ENCODE results near the gene STUM.

Gene STUM

DNA sequence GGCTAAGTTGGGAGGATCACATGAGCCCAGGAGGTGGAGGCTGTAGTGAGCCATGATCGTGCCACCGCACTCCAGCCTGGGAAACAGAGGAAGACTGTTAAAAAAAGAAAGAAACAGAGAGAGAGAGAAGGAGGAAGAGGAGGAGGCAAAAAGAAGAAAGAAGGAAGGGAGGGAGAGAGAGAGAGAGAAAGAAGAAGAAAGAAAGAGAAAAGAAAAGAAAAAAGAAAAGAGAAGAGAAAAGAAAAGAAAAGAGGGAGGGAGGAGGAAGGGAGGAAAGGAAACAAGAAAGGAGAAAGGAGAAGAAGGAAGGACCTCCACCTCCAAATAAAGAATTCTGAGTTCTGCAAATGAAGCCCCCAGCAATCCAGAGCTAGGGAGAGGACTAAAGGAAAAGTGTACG lies 82.0 kb downstream of the STUM start:
- CTCF ChIA-PET = interaction anchor here (0.7 to 1.4 kb wide), 2 partner anchors 191 to 555 kb away, joined by 3 to 6 read pairs; no protein-coding TSS in a partner anchor
- no peak for TF ChIP-seq ARNT (IDR thresholded peaks at IDR 0.05)
- TF ChIP-seq, protein P1, sequence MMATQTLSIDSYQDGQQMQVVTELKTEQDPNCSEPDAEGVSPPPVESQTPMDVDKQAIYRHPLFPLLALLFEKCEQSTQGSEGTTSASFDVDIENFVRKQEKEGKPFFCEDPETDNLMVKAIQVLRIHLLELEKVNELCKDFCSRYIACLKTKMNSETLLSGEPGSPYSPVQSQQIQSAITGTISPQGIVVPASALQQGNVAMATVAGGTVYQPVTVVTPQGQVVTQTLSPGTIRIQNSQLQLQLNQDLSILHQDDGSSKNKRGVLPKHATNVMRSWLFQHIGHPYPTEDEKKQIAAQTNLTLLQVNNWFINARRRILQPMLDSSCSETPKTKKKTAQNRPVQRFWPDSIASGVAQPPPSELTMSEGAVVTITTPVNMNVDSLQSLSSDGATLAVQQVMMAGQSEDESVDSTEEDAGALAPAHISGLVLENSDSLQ (IDR thresholded peaks at IDR 0.05) = no peak
- no peak for TF ChIP-seq SUZ12 (IDR thresholded peaks at IDR 0.05)
- TF ChIP-seq ELF4 (IDR thresholded peaks at IDR 0.05) = no peak
- TF ChIP-seq HDGF (IDR thresholded peaks at IDR 0.05; ENCODE audit: borderline replicate concordance) = no peak
- no peak for DNase-seq (ENCODE audit: extremely low spot score)
- POLR2A ChIA-PET = no interaction called here

DNA sequence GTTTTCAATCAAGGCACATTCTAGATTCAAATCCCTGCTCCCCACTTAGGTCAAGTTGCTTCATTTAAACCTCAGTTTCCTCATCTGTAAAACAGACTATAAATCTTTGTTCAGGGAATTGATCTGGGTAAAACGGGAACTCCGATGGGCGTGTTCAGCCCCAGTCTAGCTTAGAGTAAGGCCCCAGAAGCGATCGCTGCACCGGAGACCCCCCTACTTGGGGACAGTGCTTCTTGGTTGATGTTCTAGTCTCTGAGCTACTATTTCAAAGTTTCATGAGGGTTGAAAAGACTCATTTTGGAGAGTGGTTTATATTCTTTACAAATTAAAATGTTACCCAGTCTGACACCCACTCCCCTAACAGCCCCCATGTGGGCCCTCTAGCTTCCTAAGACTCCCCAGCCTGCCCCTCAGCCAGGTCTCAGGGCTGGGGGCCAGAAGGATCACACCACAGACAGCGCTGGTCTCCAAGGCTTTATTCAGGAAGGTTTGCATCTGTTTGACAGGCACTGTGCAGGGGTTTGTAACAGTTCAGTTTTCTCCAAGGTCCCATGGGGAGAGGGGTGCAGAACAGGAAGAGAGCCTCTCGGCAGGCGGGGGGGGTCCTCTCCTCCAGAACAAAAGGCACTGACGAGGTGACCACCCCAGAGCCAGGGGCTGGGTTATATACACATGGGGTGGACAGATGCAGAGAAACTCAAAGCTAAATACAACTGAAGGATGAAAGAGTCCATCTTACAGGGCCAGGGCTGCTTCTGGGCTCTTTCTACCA lies 82.9 kb downstream of the STUM start:
- ChIA-PET CTCF (interaction anchor here (0.7 to 1.4 kb wide), 2 partner anchors 190 to 554 kb away, joined by 3 to 6 read pairs; no protein-coding TSS in a partner anchor), POLR2A (no interaction called here)

DNA sequence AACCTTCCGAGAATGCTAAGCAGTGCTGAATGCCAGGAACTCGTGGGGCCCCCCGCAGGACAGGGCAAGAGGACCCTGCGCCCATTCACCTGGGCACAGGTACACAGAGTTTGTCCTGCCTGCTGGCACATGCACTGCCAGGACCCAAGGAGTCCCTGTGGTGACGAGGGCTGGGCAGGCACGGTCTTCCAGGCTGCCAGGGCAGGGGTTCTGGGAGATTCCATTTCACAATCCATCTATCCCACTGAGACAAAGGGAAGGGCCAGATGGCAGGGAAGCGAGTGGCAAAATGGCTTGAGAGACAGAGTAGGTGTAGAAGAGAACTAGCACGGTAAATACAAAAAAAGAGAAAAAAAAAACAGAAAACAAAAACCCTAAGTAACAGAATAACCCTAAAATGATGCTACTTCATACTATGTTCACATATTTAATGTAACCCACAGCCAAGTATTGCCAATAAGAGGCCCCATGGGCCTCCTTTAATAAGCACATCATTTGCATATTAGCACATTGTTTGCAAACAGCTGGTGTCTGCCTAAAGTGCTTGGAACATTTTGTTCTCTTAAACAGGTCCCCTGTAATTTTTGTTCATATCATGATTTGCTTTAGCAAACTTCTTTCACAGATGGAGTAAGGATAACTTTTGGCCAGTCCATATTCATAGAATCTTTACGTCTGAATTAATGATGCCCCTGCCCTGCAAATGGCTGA lies 83.8 kb downstream of the STUM start:
- DNase-seq (ENCODE audit: extremely low spot score) = no peak
- CTCF ChIA-PET = interaction anchor here (1.0 kb wide), 1 partner anchor 306 kb away, joined by 4 read pairs; no protein-coding TSS in a partner anchor
- POLR2A ChIA-PET = no interaction called here
- no peak for TF ChIP-seq ARNT (IDR thresholded peaks at IDR 0.05)
- no peak for TF ChIP-seq BHLHE40 (IDR thresholded peaks at IDR 0.05; ENCODE audit: borderline replicate concordance)
- TF ChIP-seq FOXM1 (IDR thresholded peaks at IDR 0.05; ENCODE audit: borderline replicate concordance) = no peak
- no peak for TF ChIP-seq FOXK2 (IDR thresholded peaks at IDR 0.05)
- no peak for TF ChIP-seq TARDBP (IDR thresholded peaks at IDR 0.05)
- no peak for TF ChIP-seq ZNF384 (IDR thresholded peaks at IDR 0.05)
- TF ChIP-seq, protein P1 (IDR thresholded peaks at IDR 0.05) = no peak
- no peak for TF ChIP-seq NFRKB (IDR thresholded peaks at IDR 0.05)
- no peak for TF ChIP-seq HDGF (IDR thresholded peaks at IDR 0.05; ENCODE audit: borderline replicate concordance)
- TF ChIP-seq LEF1 (IDR thresholded peaks at IDR 0.05; ENCODE audit: borderline replicate concordance) = no peak
- no peak for TF ChIP-seq SP1 (IDR thresholded peaks at IDR 0.05)
- no peak for TF ChIP-seq SUZ12 (IDR thresholded peaks at IDR 0.05)
- TF ChIP-seq CTBP1 (IDR thresholded peaks at IDR 0.05; ENCODE audit: borderline replicate concordance) = no peak
- no peak for TF ChIP-seq L3MBTL2 (conservative IDR thresholded peaks at IDR 0.05)
- TF ChIP-seq FOXA1 (IDR thresholded peaks at IDR 0.05) = no peak
- no peak for TF ChIP-seq ELF4 (IDR thresholded peaks at IDR 0.05)

More for the DNA sequence above, 82.9 kb downstream of the STUM start:
- no peak for DNase-seq (ENCODE audit: extremely low spot score)
- no peak for TF ChIP-seq ARNT (IDR thresholded peaks at IDR 0.05)
- TF ChIP-seq CTBP1 (IDR thresholded peaks at IDR 0.05; ENCODE audit: borderline replicate concordance) = no peak
- no peak for TF ChIP-seq LEF1 (IDR thresholded peaks at IDR 0.05; ENCODE audit: borderline replicate concordance)
- no peak for TF ChIP-seq L3MBTL2 (conservative IDR thresholded peaks at IDR 0.05)
- no peak for TF ChIP-seq FOXM1 (IDR thresholded peaks at IDR 0.05; ENCODE audit: borderline replicate concordance)
- TF ChIP-seq TARDBP (IDR thresholded peaks at IDR 0.05) = no peak
- TF ChIP-seq FOXA1 (IDR thresholded peaks at IDR 0.05) = no peak
- TF ChIP-seq SP1 (IDR thresholded peaks at IDR 0.05) = no peak
- TF ChIP-seq HDGF (IDR thresholded peaks at IDR 0.05; ENCODE audit: borderline replicate concordance) = no peak
- no peak for TF ChIP-seq FOXK2 (IDR thresholded peaks at IDR 0.05)
- TF ChIP-seq SUZ12 (IDR thresholded peaks at IDR 0.05) = no peak
- TF ChIP-seq, protein P1 (IDR thresholded peaks at IDR 0.05) = no peak
- TF ChIP-seq NFRKB (IDR thresholded peaks at IDR 0.05) = no peak
- TF ChIP-seq ZNF384 (IDR thresholded peaks at IDR 0.05) = no peak

DNA sequence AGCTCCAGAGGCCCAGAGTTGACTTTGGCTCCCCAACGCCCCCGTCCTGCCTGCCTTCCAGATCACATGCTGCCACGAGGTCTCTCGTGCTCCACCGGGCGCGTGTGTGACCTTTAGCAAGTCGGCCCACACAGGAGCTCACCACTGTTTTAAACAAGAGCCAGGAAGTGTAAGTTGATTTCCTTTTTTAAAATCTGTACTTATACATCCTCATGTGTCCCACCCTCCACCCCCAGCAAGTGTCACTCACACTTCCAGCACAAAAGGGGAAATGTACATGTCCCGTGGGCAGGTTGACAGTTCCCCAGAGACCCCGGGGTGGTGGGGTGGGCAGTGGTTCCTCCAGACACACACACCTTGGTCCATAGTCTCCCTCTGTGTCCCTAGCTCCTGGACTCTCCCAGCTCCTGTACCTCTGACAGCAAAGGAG lies 84.4 kb downstream of the STUM start:
- ChIA-PET POLR2A (no interaction called here), CTCF (interaction anchor here (0.6 to 1.2 kb wide), 4 partner anchors 194 to 351 kb away, joined by 3 to 5 read pairs (median 4); no protein-coding TSS in a partner anchor)
- TF ChIP-seq LEF1 (IDR thresholded peaks at IDR 0.05; ENCODE audit: borderline replicate concordance) (no peak), ZNF384 (IDR thresholded peaks at IDR 0.05) (no peak), NFRKB (IDR thresholded peaks at IDR 0.05) (no peak), SP1 (IDR thresholded peaks at IDR 0.05) (no peak), BHLHE40 (IDR thresholded peaks at IDR 0.05; ENCODE audit: borderline replicate concordance) (no peak), ELF4 (IDR thresholded peaks at IDR 0.05) (no peak), FOXK2 (IDR thresholded peaks at IDR 0.05) (no peak), L3MBTL2 (conservative IDR thresholded peaks at IDR 0.05) (no peak), CTBP1 (IDR thresholded peaks at IDR 0.05; ENCODE audit: borderline replicate concordance) (no peak), TARDBP (IDR thresholded peaks at IDR 0.05) (no peak), SUZ12 (IDR thresholded peaks at IDR 0.05) (no peak), ARNT (IDR thresholded peaks at IDR 0.05) (no peak), FOXA1 (IDR thresholded peaks at IDR 0.05) (no peak), FOXM1 (IDR thresholded peaks at IDR 0.05; ENCODE audit: borderline replicate concordance) (no peak)
- TF ChIP-seq, protein P1 (IDR thresholded peaks at IDR 0.05) = no peak
- DNase-seq (ENCODE audit: extremely low spot score) = no peak

Data from HEK293T (cell line).